ENCODE data around the gene SUGCT.

DNA sequence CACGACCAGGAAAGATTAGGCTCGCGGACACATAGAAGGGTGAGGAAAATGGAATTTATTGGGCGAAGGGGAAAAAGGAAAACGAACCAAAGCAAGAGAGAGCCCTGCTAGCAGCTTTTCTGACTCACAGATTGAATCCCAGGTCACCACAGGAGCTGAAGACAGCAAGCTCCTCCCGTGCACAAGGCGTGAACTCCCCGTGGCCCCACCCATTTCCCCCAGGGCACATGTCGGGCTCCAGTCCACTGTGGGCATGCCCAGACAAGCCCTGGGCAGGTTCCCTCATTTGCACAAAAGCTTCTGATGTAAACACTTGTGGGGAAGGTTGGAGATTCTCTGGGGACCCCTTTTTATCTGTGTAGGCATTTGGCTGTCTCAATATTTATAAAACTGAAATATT, 582.4 kb downstream of the SUGCT start:
- no peak for TF ChIP-seq ZNF274 (IDR thresholded peaks at IDR 0.05; ENCODE audit: low read depth, low read length)
- no peak for TF ChIP-seq YY1 (IDR thresholded peaks at IDR 0.05; ENCODE audit: insufficient read depth, insufficient read length)
- TF ChIP-seq SUZ12 (IDR thresholded peaks at IDR 0.05; ENCODE audit: extremely low read depth, insufficient read depth, insufficient read length) = no peak
